HG03135 (cell line): ENCODE measurements around the gene ITIH3.

Experiments used
- ATAC-seq: cut with Tn5 transposase; IDR thresholded peaks from one replicate; pipeline ENCODE4 v1.9.1; 2021; ENCODE audit warnings: mild to moderate bottlenecking, moderate library complexity; ENCODE audit not compliant: unreplicated experiment

Gene ITIH3

GRCh38 chr3:52842424-52842823 lies 47.8 kb downstream of the ITIH3 start:
- no peak for ATAC-seq

- no peak for ATAC-seq
These were observed 48.7 kb downstream of the ITIH3 start for GRCh38 chr3:52843108-52843865.

GRCh38 chr3:52843881-52844280 lies 49.3 kb downstream of the ITIH3 start:
- ATAC-seq, result no peak

- ATAC-seq, result no peak
These were observed 49.8 kb downstream of the ITIH3 start for GRCh38 chr3:52844290-52844975.

- no peak for ATAC-seq
These were observed 50.6 kb downstream of the ITIH3 start for GRCh38 chr3:52845157-52845556.

- ATAC-seq, result no peak
These were observed 51.3 kb downstream of the ITIH3 start for GRCh38 chr3:52845691-52846431.

GRCh38 chr3:52846432-52846965 lies 51.9 kb downstream of the ITIH3 start:
- no peak for ATAC-seq

GRCh38 chr3:52847241-52847640 lies 52.6 kb downstream of the ITIH3 start:
- ATAC-seq, result no peak

GRCh38 chr3:52847726-52848125 lies 53.1 kb downstream of the ITIH3 start:
- no peak for ATAC-seq

GRCh38 chr3:52848617-52849016 lies 54.0 kb downstream of the ITIH3 start:
- no peak for ATAC-seq

GRCh38 chr3:52849656-52850055 lies 55.1 kb downstream of the ITIH3 start:
- ATAC-seq, result no peak

GRCh38 chr3:52851348-52851747 lies 56.8 kb downstream of the ITIH3 start:
- no peak for ATAC-seq

GRCh38 chr3:52852419-52852818 lies 57.8 kb downstream of the ITIH3 start:
- no peak for ATAC-seq

- ATAC-seq, result no peak
These were observed 59.4 kb downstream of the ITIH3 start for GRCh38 chr3:52854013-52854412.

- ATAC-seq, result no peak
These were observed 62.1 kb downstream of the ITIH3 start for GRCh38 chr3:52856666-52857065.

GRCh38 chr3:52857133-52857532 lies 62.5 kb downstream of the ITIH3 start:
- ATAC-seq, result no peak

GRCh38 chr3:52857864-52858263 lies 63.3 kb downstream of the ITIH3 start:
- no peak for ATAC-seq
